MM.1S (cell line): ENCODE results near the gene SLC5A6.

Experiments used
- EZH2 ChIP-seq: fragments of 300-600 bp; sonication (generic); optimal IDR thresholded peaks from 2 replicates; pipeline ENCODE3; 2017; ENCODE audit warnings: low read depth, mild to moderate bottlenecking, antibody characterized with exemption, low read length, mixed read lengths
- TF ChIP-seq, protein P1 (sequence below): fragments of 300-600 bp; sonication (generic); IDR thresholded peaks from 2 replicates; pipeline ENCODE4 v1.5.1; 2016; ENCODE audit warnings: antibody characterized with exemption, low read length, mixed read lengths

- TF ChIP-seq, protein P1, sequence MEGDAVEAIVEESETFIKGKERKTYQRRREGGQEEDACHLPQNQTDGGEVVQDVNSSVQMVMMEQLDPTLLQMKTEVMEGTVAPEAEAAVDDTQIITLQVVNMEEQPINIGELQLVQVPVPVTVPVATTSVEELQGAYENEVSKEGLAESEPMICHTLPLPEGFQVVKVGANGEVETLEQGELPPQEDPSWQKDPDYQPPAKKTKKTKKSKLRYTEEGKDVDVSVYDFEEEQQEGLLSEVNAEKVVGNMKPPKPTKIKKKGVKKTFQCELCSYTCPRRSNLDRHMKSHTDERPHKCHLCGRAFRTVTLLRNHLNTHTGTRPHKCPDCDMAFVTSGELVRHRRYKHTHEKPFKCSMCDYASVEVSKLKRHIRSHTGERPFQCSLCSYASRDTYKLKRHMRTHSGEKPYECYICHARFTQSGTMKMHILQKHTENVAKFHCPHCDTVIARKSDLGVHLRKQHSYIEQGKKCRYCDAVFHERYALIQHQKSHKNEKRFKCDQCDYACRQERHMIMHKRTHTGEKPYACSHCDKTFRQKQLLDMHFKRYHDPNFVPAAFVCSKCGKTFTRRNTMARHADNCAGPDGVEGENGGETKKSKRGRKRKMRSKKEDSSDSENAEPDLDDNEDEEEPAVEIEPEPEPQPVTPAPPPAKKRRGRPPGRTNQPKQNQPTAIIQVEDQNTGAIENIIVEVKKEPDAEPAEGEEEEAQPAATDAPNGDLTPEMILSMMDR: no peak
- no peak for TF ChIP-seq EZH2
Measured at GRCh38 chr2:27202854-27203253, 9.2 kb downstream of the SLC5A6 start.
